GM18868 (cell line): ENCODE measurements around the gene SLFN11.
"Not testable (repeated sequence)": the region's sequence is repeated elsewhere in the genome, so short reads cannot be mapped to it uniquely, and the experiment has no call there.

ENCODE experiments used
- ATAC-seq: cut with Tn5 transposase; IDR thresholded peaks from one replicate; pipeline ENCODE4 v1.9.1; 2021; ENCODE audit warnings: mild to moderate bottlenecking, moderate library complexity; ENCODE audit not compliant: unreplicated experiment

SLFN11 gene

GRCh38 chr17:35373534-35373983, at the start of gene SLFN11:
Gene SLFN11, minus strand, starts transcription at chr17:35373621. Its CDS starts 9,814 bp downstream, at chr17:35363807.
- peak; percentile 55 for ATAC-seq

GRCh38 chr17:35421069-35421468, 47.6 kb upstream of the SLFN11 start:
- not testable (repeated sequence) for ATAC-seq

GRCh38 chr17:35416659-35417058, 43.2 kb upstream of the SLFN11 start:
- ATAC-seq = no peak

GRCh38 chr17:35414707-35415106, 41.3 kb upstream of the SLFN11 start:
- not testable (repeated sequence) for ATAC-seq

GRCh38 chr17:35414247-35414646, 40.8 kb upstream of the SLFN11 start:
- no peak for ATAC-seq

GRCh38 chr17:35407531-35407930, 34.1 kb upstream of the SLFN11 start:
- no peak for ATAC-seq

- no peak for ATAC-seq
These were observed 33.1 kb upstream of the SLFN11 start for GRCh38 chr17:35406568-35406967.

GRCh38 chr17:35404360-35404759, 30.9 kb upstream of the SLFN11 start:
- ATAC-seq = no peak

- not testable (repeated sequence) for ATAC-seq
These were observed 20.4 kb upstream of the SLFN11 start for GRCh38 chr17:35393783-35394182.

- no peak for ATAC-seq
These were observed 17.2 kb upstream of the SLFN11 start for GRCh38 chr17:35390663-35391062.

- ATAC-seq = no peak
These were observed 16.7 kb upstream of the SLFN11 start for GRCh38 chr17:35390156-35390555.

GRCh38 chr17:35387496-35387895, 14.1 kb upstream of the SLFN11 start:
- no peak for ATAC-seq

GRCh38 chr17:35377706-35378105, 4.3 kb upstream of the SLFN11 start:
- no peak for ATAC-seq

- no peak for ATAC-seq
These were observed 3.6 kb upstream of the SLFN11 start for GRCh38 chr17:35377068-35377467.

- no peak for ATAC-seq
These were observed 2.8 kb upstream of the SLFN11 start for GRCh38 chr17:35376245-35376644.

- ATAC-seq = no peak
These were observed 1.4 kb upstream of the SLFN11 start for GRCh38 chr17:35374766-35375344.

GRCh38 chr17:35373984-35374765, 754 bp upstream of the SLFN11 start:
- no peak for ATAC-seq

GRCh38 chr17:35372846-35373533, 431 bp downstream of the SLFN11 start:
- peak; percentile 32 for ATAC-seq

GRCh38 chr17:35371934-35372333, 1.5 kb downstream of the SLFN11 start:
- ATAC-seq = no peak

- ATAC-seq = peak; percentile 98
These were observed 5.2 kb downstream of the SLFN11 start for GRCh38 chr17:35368081-35368830.

GRCh38 chr17:35361027-35361426, 12.4 kb downstream of the SLFN11 start:
- no peak for ATAC-seq
